GM18526 (cell line): ENCODE measurements around the gene MYO9B.
A peak's percentile ranks its signal among the peaks of the same experiment; 100 is the strongest.

Source experiments
- POLR2A ChIP-seq: IDR thresholded peaks from 3 replicates; pipeline ENCODE4 v1.6.1; 2011; ENCODE audit not compliant: insufficient read length; ENCODE audit errors: extremely low read depth

The MYO9B gene

DNA sequence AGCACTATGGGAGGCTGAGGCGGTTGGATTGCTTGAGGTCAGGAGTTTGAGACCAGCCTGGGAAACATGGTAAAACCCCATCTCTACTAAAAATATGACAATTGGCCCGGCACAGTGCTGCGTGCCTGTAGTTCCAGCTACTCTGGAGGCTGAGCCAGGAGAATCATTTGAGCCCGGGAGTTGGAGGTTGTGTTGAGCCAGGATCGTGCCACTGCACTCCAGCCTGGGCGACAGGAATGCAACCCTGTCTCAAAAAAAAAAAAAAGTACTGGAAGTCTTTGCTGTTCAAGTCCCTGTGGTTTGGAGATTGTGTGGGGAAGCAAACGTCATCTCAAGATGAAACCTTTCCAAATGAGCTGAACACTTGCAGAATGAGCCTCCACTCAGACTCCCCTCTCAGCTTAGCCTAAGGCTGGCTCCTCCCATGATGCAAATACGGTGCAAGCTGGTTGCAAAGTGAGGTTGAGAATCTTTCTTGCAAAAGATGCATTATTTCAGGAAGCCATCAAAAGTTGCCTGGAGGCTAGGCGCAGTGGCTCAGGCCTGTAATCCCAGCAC, 46.2 kb downstream of the MYO9B start:
- no peak for TF ChIP-seq POLR2A

DNA sequence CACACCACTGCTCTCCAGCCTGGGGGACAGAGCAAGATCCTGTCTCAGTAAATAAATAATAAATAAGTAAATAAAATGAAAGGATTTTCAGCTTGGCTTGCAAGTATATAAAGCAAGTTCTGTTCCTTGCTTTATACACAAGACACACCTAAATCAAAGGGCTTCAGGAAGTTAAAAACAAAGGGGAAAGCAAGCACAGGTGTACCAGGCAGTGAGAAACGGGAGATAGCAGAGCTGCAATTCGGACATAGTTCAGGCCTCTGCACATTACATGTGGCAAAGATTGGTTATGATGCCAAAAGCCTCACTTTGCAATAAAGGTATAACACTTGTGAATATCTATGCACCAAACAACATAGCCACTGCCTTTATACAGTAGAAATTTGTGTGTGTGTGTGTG, 47.5 kb downstream of the MYO9B start:
- no peak for TF ChIP-seq POLR2A

DNA sequence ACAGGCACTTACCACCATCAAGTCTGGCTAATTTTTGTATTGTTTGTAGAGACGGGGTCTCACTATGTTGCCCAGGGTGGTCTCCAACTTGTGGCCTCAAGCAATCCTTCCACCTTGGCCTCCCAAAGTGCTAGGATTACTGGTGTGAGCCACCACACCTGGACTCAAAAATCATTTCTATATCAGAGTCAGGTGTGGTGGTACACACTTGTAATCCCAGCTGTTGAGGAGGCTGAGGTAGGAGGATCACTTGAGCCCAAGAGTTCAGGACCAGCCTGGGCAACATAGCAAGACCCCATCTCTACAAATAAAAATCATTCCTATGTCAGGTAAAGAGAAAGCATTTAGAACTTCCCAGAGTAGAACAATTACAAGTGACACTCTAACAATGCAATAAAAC, 48.4 kb downstream of the MYO9B start:
- TF ChIP-seq POLR2A, result no peak

DNA sequence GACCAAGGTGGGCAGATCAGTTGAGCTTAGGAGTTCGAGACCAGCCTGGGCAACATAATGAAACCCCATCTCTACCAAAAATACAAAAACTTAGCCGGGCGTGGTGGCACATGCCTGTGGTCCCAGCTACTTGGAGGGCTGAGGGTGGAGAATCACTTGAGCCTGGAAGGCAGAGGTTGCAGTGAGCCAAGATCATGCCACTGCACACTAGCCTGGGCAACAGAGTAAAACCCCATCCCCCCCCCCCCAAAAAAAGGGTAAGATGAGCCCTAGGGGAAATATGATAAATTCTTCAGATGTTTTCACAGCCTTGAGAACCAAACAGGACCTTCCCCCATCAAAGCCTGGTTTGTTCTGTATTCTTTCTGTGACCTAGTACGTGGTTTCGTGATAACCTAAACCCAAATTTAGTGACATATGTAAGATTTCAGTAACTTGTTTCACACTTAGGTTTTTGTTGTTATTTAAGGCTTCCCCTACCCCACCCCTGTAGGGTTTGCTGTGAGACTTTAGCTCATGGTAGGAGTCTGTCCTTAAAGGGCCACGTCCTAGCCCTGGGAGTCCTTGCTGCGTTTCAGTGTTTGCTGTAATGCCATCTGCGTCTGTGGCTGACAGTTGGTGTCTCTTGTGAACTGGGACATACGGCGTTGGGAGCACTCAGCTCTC, 49.6 kb downstream of the MYO9B start:
- no peak for TF ChIP-seq POLR2A

DNA sequence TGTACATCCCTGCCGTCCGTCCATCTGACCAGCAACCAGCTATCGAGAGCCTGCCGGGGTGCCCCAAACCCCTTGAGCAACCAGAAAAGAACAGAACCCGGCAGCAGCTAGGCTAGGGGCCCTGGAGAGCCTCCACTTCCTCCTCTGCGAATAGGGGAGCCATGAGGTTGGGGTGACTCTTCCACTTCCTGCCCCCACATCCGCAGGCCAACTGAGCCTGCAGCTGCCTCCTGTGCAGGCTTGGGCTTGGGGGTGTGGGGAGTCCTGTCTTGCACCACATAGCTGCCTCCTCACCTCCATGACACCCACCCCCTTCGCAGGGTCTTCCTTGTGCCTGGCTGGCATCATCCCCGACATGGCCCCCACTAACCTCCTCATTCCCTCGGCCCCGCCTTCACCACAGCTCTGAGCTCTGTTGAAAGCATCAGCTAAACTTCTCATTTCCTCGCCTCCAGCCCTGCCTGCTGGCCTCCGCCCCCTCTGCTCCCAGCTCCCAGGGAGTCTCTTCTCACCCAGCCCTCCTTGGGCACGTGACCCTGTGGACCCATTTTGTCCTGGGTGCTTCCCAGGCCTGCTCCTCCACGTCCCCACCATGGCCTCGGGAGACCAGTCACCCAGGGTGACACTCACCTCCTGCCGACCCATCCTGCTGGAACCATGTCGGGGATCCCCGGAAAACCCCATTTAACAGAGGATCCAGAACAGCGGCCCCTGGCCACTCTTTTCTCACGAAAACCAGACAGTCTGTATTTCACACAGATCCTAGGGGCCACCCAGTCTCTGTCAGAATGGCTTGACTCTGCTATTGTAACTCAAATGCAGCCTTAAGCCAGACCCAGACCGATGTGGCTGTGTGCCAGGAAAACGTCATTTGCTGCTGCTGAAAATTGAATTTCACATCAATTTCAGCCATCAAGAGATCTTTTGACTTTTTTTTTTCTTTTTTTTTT, 50.4 kb downstream of the MYO9B start:
- peak; percentile 16 for TF ChIP-seq POLR2A

DNA sequence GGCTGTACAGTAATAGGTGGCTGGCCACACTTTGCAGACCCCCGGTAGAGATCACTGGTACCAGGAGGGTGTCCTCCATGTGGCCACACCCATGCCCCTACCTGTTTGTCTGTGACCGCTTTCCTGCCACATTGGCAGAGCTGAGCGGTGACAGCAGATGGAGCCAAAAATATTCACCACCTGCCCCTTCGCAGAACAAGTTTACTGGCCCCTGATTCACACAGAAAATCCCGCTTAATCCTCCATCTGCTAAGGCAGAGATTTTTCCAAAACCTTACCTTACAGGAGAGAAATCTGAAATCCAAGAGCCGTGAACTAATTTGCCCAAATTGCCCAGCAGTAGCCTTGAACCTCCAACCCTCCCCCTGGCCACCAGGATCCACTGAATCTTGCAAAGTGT, 52.1 kb downstream of the MYO9B start:
- TF ChIP-seq POLR2A, result no peak

DNA sequence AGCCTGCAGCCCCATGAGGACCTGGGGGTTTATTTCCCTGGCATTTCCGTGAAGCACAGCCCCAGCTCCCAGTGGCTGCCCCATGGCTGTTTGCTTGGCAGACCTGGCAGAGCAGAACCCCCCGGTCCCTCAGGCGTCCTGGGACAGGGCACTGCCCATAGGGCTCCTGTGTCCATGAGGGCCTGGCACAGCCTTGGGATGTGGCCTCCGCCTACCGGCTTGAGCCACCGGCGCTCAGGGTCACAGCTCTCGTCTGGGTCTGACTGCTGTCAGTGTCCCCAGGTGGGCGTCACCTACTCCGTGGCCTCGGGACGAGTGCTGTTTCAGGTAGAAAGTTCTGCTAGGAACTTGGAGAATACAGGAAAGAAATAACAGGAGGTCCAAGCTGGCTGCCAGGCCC, 52.8 kb downstream of the MYO9B start:
- no peak for TF ChIP-seq POLR2A

DNA sequence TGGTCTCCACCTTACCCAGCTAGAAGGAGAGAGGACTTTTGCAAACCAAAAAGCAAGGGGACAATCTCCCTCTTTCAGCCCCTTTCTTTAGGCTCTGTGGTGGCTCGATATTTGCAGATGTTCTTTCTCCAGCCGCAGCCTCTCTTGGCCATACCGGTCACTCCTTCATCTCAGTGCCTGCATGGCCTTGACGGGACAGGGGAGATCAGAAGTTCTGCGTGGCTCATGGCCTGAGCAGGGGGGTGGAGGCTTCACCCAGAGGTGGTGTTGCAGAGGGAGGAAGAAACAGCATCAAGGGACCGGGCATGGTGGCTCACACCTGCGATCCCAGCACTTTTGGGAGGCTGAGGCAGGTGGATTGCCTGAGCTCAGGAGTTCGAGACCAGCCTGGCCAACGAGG, 53.2 kb downstream of the MYO9B start:
- no peak for TF ChIP-seq POLR2A

DNA sequence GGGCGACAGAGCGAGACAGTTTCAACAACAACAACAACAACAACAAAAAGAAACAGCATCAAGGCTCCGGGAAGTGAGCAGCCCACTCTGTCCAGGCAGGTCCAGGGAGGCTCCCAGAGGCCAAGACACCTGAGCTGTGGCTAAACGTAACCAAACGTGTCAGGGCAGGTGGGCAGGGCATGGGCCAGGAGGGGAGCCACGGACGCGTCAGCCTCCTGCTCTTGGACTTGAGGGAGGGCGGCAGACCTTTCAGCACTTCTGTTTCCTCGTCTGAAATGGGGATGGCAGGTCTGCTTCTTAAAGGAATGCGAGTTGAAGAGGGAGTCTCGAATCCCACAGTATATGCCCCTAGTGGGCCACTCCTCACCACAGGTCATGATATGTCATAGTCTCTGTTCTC, 53.8 kb downstream of the MYO9B start:
- no peak for TF ChIP-seq POLR2A

DNA sequence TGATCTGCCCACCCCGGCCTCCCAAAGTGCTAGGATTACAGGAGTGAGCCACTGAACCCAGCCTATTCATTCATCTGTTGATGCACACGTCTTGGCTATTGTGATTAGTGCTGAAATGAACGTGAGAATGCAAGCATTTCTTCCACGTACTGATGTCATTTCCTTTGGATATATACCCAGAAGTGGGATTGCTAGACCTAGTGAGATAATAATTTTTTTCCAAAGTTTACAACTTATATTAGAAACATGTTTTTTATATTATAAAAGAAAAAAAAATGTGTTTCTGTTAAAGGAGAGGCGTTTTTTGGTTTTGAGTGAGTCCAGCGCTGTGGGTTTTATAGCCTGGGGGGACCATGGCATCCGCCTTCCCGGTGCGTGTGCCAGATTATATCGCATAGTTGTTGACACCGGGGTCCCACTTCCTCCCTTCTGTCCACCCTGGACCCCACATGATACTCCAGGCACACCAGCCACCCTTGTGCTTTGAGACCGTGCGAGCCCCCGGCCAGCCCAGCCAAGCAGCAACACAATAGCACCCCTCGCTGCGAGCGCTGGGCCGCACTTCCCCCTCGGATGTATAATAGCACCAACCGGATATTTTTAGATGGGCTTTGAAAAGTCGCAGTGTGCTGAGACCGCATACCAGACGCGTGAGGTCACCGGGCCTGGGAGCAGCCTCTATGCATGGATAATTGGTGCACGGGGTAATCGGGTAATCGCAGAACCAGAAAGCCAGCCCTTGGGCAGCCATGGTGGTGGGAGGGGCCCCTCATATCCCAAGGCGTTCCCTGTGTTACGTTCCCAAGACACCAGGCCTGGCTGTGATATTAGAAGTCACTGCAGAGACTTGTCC, 59.6 kb downstream of the MYO9B start:
- no peak for TF ChIP-seq POLR2A

DNA sequence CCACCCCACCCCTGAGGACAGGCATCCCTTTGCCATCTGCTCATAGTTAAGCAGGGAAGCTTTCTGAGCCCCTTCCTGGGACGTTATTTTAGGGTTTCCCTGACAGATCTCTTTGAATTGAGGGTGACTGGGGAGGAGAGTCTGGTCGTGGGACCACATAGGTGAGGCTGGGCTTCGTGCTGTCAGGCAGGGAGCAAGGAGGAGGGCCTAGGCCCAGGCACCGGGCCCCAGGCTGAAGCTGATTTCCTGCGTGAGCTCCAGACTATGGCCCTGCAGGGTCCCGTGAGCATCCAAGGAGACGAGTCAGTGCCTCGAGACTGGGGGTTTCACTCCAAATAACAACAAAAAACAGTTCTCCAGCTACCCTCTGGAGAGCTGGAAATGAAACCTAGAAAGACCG, 60.4 kb downstream of the MYO9B start:
- no peak for TF ChIP-seq POLR2A

DNA sequence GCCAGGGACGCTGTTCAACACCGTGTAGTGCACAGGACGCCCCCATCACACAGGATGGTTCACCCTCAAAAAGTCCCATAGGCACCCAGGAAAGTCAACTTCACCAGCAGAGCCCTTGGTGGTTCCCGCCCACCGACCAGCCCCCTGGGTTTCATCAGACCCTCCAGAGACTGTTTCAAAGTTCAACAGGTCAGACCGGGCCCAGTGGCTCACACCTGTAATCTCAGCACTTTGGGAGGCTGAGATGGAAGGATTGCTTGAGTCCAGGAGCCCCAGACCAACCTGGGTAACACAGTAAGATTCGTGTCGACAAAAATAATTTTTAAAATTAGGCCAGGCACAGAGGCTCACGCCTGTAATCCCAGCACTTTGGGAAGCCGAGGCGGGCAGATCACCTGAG, 61.0 kb downstream of the MYO9B start:
- TF ChIP-seq POLR2A, result no peak

DNA sequence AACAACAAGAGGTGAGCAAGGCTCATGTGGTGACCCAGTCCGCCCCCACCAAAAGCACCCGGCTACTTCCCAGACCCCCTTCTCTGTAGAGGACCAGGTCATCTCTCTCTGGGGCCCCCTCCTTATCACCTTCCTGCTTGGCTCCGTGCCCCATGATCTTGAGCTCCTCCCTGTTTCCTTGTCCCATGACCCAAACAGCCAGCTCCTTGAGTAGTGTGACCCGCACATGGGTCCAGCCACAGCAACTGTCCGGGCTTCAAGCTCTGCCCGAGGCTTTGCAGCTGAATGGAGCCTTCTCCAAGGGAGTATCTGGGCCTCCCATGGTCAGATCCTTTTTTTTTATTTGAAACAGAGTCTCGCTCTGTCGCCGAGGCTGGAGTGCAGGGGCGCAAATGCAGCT, 61.8 kb downstream of the MYO9B start:
- TF ChIP-seq POLR2A, result no peak

DNA sequence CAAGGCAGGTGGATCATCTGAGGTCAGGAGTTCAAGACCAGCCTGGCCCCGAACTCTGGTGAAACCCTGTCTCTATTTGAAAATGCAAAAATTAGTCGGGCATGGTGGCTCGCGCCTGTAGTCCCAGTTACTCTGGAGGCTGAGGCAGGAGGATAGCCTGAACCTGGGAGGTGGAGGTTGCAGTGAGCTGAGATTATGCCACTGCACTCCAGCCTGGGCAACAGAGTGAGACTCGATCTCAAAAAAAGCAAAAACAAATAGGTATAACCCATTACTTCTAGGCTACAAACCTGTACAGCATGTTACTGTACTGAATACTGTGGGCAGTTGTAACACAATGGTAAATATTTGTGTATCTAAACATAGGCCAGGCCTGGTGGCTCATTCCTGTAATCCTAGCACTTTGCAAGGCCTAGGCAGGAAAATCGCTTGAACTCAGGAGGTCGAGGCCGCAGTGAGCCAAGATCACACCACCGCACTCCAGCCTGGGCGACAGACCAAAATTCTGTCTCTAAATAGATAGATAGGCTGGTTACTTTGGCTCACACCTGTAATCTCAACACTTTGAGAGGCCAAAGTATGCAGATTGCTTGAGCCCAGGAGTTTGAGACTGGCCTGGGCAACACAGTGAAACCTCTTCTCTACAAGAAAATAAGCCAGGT, 63.5 kb downstream of the MYO9B start:
- no peak for TF ChIP-seq POLR2A
